K562 (cell line): ENCODE results near the gene ALG14. TPM values are rescaled to one million over a fixed set of nuclear protein-coding genes. Genes with fewer than 3 reads are reported as not detected.

Experiments used
- ATAC-seq: fragments of 200-7000 bp; cut with Tn5 transposase; 3 replicates; pipeline ENCODE4 v1.9.1; 2020; ENCODE audit warnings: moderate library complexity
- BruUV-seq: library from RNA; stranded (reverse); fragments of 400-500 nt; replicated peaks from 2 replicates; lab custom pipeline; 2021; lab: Mats Ljungman, UMichigan
- CTCF ChIA-PET: fragments of 300-600 bp; formaldehyde crosslinking; extraction: SDS; loops from one replicate; lab custom pipeline; 2021; ENCODE audit warnings: low intra/inter-chr PET ratio; lab: Yijun Ruan, JAX
- POLR2A ChIA-PET: fragments of 300-600, 350-650 bp; sonication (Branson Sonifier 250); formaldehyde crosslinking; extraction: SDS; loops from one replicate; lab custom pipeline; 2021; ENCODE audit warnings: antibody characterized with exemption, inconsistent platforms; lab: Yijun Ruan, JAX
- DNase-seq, 4 experiments: peaks; one replicate each; pipeline versions ENCODE4 v3.0.0 to v3.0.0-alpha.2; 2011 to 2018; ENCODE audit warnings: low spot score in 3 of 4, mixed read lengths in 3 of 4; ENCODE audit errors: extremely low read depth in 1 of 4
- FAIRE-seq: peaks from 2 replicates; lab custom pipeline; 2011; peaks lifted over from hg19 to GRCh38; lab: Jason Lieb, UNC
- H2AFZ ChIP-seq: 2 replicates; pipeline ENCODE4 v1.6.0; 2011; ENCODE audit warnings: low read depth, low read length, control low read depth, inconsistent platforms
- H3K27ac ChIP-seq: fragments of 200-600 bp; 3 replicates; pipeline ENCODE4 v1.8.0; 2011; ENCODE audit warnings: low read depth, mild to moderate bottlenecking, control low read depth, inconsistent platforms, low read length, moderate library complexity, mixed read lengths; ENCODE audit errors: extremely low read depth
- H3K27me3 ChIP-seq, 2 experiments: fragments of 300-600 bp in 1 of 2; 2 replicates in 1 of 2; 3 replicates in 1 of 2; pipeline versions ENCODE4 v1.6.0 to v1.8.0; 2011; ENCODE audit warnings: inconsistent platforms in 2 of 2, low read length in 2 of 2, mild to moderate bottlenecking in 1 of 2, mixed read lengths in 1 of 2, moderate library complexity in 1 of 2; ENCODE audit not compliant: control insufficient read depth in 2 of 2, insufficient read depth in 2 of 2
- H3K36me3 ChIP-seq: fragments of 300-600 bp; 3 replicates; pipeline ENCODE4 v1.8.0; 2011; ENCODE audit warnings: mild to moderate bottlenecking, low read length, inconsistent platforms; ENCODE audit not compliant: control insufficient read depth, insufficient read depth
- H3K4me1 ChIP-seq, 2 experiments: fragments of 200-600 bp in 1 of 2; replicated peaks in 1 of 2; 2 replicates in 1 of 2; 3 replicates in 1 of 2; pipeline versions ENCODE4 v1.5.1 to v1.8.0; 2011; ENCODE audit warnings: inconsistent platforms in 2 of 2, low read length in 2 of 2, mild to moderate bottlenecking in 1 of 2, mixed read lengths in 1 of 2, moderate library complexity in 1 of 2; ENCODE audit not compliant: control insufficient read depth in 2 of 2, insufficient read depth in 2 of 2
- H3K4me2 ChIP-seq: 2 replicates; pipeline ENCODE4 v1.6.1; 2011; ENCODE audit warnings: low read length, control low read depth, inconsistent platforms, mixed read lengths; ENCODE audit not compliant: insufficient read depth
- H3K4me3 ChIP-seq: fragments of 200-600 bp; sonication (generic), shearing (Covaris generic); 2 replicates; pipeline ENCODE4 v1.5.1; 2016; ENCODE audit warnings: control low read depth, inconsistent platforms
- H3K79me2 ChIP-seq: fragments of 200-600 bp; 3 replicates; pipeline ENCODE4 v1.8.0; 2011; ENCODE audit warnings: low read length, inconsistent platforms; ENCODE audit not compliant: control insufficient read depth, insufficient read depth
- H3K9ac ChIP-seq, 2 experiments: 2 replicates each; pipeline versions ENCODE4 v1.6.0 to v1.6.1; 2011; ENCODE audit warnings: low read depth in 2 of 2, low read length in 2 of 2, control low read depth in 1 of 2, inconsistent platforms in 1 of 2, mild to moderate bottlenecking in 1 of 2, mixed read lengths in 1 of 2; ENCODE audit not compliant: insufficient read depth in 1 of 2
- H3K9me1 ChIP-seq: one replicate; pipeline ENCODE4 v1.6.0; 2011; ENCODE audit warnings: inconsistent platforms, mild to moderate bottlenecking, low read length, moderate library complexity; ENCODE audit not compliant: control insufficient read depth, insufficient read depth
- H3K9me3 ChIP-seq: replicated peaks from 2 replicates; pipeline ENCODE4 v1.5.1; 2011; ENCODE audit warnings: low read depth, low read length, inconsistent platforms; ENCODE audit not compliant: control insufficient read depth, insufficient read depth
- H4K20me1 ChIP-seq: replicated peaks from 2 replicates; pipeline ENCODE4 v1.6.1; 2011; ENCODE audit warnings: low read length, inconsistent platforms, mixed read lengths; ENCODE audit not compliant: control insufficient read depth, insufficient read depth
- BCL6 ChIP-seq: fragments of 250-450 bp; sonication (Bioruptor Pico); IDR thresholded peaks from 2 replicates; pipeline ENCODE4 v1.4.0; 2020
- DDX20 ChIP-seq: fragments of 450-650 bp; IDR thresholded peaks from 2 replicates; pipeline ENCODE4 v1.6.1; 2016; ENCODE audit warnings: missing genetic modification characterization, low read depth, mild to moderate bottlenecking, missing compliant biosample characterization, moderate library complexity
- FOXJ2 ChIP-seq: fragments of 200-800 bp; sonication (Bioruptor generic); IDR thresholded peaks from 2 replicates; pipeline ENCODE4 v1.6.1; 2016; ENCODE audit warnings: missing genetic modification characterization, missing compliant biosample characterization
- NCOR1 ChIP-seq: fragments of 450-650 bp; IDR thresholded peaks from 2 replicates; pipeline ENCODE4 v1.6.1; 2016; ENCODE audit warnings: mild to moderate bottlenecking, moderate library complexity
- ZNF586 ChIP-seq: fragments of 450-650 bp; formaldehyde crosslinking; conservative IDR thresholded peaks from 2 replicates; pipeline ENCODE4 v1.4.0; 2020; ENCODE audit warnings: mild to moderate bottlenecking, moderate library complexity
- WGBS: fragments of 100-300 bp; shearing (Covaris generic); methylation state at CpG from one replicate; pipeline ENCODE4 v1.1.6; 2016; ENCODE audit warnings: low coverage, mixed read lengths; ENCODE audit not compliant: insufficient coverage; ENCODE audit errors: missing lambda C conversion rate; 5-methylcytosine and 5-hydroxymethylcytosine counted together
- in situ Hi-C: fragments of 300-500 bp; cut with MboI; formaldehyde crosslinking; loops from 4 replicates; pipeline ENCODE4 v1.15.0; 2018; ENCODE audit warnings: inconsistent platforms, mixed read lengths
- intact Hi-C: fragments of 100-400 bp; cut with micrococcal nuclease; formaldehyde crosslinking; loops from 2 replicates; pipeline ENCODE4 v1.14.2; 2022
- polyA plus RNA-seq, 8 experiments: library from polyadenylated mRNA; depleted of rRNA in 4 of 8; stranded (reverse) in 5 of 8; unstranded in 3 of 8; fragments of >200 nt; fragmentation: Nextera tagmentation in 2 of 8; fragmentation: Illumina TruSeq in 1 of 8; extraction: Ambion mirVana in 2 of 8; extraction: Trizol in 1 of 8; gene quantifications; 2 replicates each; pipeline versions ENCODE4 v1.2.1 to v1.2.3, GENCODE V29; 2011 to 2014; ENCODE audit warnings: inconsistent platforms in 1 of 8, missing spikeins in 1 of 8
- total RNA-seq, 7 experiments: library from RNA; depleted of rRNA in 6 of 7; stranded (reverse); fragments of >200 nt in 6 of 7; fragmentation: Illumina TruSeq in 2 of 7; extraction: Trizol in 2 of 7; gene quantifications; 2 replicates each; pipeline versions ENCODE4 v1.2.1 to v1.2.3, GENCODE V29; 2011 to 2021; ENCODE audit warnings: low replicate concordance in 1 of 7
- TF ChIP-seq, protein P1 (sequence below): fragments of 200-600 bp; sonication (generic); IDR thresholded peaks from one replicate; pipeline ENCODE4 v1.6.1; 2012; ENCODE audit warnings: mild to moderate bottlenecking, low read depth, low read length, inconsistent platforms

The ALG14 gene
- total and polyA plus RNA-seq, 9 of the 15 experiments (the other 6 are each of a cell fraction or from before 2014, with no cell fraction given) = 2.8 to 16.2 (median 4.9) TPM

- in situ Hi-C loops = no loop called here
- no peak for ATAC-seq
- TF ChIP-seq DDX20 (tag) = no peak
- TF ChIP-seq, protein P1, sequence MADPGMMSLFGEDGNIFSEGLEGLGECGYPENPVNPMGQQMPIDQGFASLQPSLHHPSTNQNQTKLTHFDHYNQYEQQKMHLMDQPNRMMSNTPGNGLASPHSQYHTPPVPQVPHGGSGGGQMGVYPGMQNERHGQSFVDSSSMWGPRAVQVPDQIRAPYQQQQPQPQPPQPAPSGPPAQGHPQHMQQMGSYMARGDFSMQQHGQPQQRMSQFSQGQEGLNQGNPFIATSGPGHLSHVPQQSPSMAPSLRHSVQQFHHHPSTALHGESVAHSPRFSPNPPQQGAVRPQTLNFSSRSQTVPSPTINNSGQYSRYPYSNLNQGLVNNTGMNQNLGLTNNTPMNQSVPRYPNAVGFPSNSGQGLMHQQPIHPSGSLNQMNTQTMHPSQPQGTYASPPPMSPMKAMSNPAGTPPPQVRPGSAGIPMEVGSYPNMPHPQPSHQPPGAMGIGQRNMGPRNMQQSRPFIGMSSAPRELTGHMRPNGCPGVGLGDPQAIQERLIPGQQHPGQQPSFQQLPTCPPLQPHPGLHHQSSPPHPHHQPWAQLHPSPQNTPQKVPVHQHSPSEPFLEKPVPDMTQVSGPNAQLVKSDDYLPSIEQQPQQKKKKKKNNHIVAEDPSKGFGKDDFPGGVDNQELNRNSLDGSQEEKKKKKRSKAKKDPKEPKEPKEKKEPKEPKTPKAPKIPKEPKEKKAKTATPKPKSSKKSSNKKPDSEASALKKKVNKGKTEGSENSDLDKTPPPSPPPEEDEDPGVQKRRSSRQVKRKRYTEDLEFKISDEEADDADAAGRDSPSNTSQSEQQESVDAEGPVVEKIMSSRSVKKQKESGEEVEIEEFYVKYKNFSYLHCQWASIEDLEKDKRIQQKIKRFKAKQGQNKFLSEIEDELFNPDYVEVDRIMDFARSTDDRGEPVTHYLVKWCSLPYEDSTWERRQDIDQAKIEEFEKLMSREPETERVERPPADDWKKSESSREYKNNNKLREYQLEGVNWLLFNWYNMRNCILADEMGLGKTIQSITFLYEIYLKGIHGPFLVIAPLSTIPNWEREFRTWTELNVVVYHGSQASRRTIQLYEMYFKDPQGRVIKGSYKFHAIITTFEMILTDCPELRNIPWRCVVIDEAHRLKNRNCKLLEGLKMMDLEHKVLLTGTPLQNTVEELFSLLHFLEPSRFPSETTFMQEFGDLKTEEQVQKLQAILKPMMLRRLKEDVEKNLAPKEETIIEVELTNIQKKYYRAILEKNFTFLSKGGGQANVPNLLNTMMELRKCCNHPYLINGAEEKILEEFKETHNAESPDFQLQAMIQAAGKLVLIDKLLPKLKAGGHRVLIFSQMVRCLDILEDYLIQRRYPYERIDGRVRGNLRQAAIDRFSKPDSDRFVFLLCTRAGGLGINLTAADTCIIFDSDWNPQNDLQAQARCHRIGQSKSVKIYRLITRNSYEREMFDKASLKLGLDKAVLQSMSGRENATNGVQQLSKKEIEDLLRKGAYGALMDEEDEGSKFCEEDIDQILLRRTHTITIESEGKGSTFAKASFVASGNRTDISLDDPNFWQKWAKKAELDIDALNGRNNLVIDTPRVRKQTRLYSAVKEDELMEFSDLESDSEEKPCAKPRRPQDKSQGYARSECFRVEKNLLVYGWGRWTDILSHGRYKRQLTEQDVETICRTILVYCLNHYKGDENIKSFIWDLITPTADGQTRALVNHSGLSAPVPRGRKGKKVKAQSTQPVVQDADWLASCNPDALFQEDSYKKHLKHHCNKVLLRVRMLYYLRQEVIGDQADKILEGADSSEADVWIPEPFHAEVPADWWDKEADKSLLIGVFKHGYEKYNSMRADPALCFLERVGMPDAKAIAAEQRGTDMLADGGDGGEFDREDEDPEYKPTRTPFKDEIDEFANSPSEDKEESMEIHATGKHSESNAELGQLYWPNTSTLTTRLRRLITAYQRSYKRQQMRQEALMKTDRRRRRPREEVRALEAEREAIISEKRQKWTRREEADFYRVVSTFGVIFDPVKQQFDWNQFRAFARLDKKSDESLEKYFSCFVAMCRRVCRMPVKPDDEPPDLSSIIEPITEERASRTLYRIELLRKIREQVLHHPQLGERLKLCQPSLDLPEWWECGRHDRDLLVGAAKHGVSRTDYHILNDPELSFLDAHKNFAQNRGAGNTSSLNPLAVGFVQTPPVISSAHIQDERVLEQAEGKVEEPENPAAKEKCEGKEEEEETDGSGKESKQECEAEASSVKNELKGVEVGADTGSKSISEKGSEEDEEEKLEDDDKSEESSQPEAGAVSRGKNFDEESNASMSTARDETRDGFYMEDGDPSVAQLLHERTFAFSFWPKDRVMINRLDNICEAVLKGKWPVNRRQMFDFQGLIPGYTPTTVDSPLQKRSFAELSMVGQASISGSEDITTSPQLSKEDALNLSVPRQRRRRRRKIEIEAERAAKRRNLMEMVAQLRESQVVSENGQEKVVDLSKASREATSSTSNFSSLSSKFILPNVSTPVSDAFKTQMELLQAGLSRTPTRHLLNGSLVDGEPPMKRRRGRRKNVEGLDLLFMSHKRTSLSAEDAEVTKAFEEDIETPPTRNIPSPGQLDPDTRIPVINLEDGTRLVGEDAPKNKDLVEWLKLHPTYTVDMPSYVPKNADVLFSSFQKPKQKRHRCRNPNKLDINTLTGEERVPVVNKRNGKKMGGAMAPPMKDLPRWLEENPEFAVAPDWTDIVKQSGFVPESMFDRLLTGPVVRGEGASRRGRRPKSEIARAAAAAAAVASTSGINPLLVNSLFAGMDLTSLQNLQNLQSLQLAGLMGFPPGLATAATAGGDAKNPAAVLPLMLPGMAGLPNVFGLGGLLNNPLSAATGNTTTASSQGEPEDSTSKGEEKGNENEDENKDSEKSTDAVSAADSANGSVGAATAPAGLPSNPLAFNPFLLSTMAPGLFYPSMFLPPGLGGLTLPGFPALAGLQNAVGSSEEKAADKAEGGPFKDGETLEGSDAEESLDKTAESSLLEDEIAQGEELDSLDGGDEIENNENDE = no peak
- TF ChIP-seq NCOR1 = no peak
- TF ChIP-seq FOXJ2 = no peak
- TF ChIP-seq BCL6 = no peak
- TF ChIP-seq ZNF586 (CRISPR knock-in tag) = no peak
- TF ChIP-seq, all 486 proteins: peak for 0
- no peak overlapping the region for H2AFZ ChIP-seq
- no peaks in the 10 kb centered on the region for H4K20me1 ChIP-seq
- DNase-seq (no peak), FAIRE-seq (no peak)
- no peaks in the 10 kb centered on the region; a peak in 1 of 5 replicates for H3K4me1 ChIP-seq
- CTCF ChIA-PET = no interaction called here
- H3K4me3 ChIP-seq = no peak overlapping the region
- no peaks in the 10 kb centered on the region for H3K79me2 ChIP-seq
- H3K9me1 ChIP-seq = no peaks in the 10 kb centered on the region
- POLR2A ChIA-PET = interaction anchor here (0.7 kb wide), 1 partner anchor 174 kb away, joined by 4 read pairs; no protein-coding TSS in a partner anchor
- H3K27ac ChIP-seq = no peak overlapping the region
- H3K4me2 ChIP-seq = no peak overlapping the region
- no peaks in the 10 kb centered on the region for H3K36me3 ChIP-seq
- BruUV-seq = no TSS peak
- peaks cover 0 to 10% of the 10 kb centered on the region in 2 experiments; a peak in 1 of 5 replicates for H3K27me3 ChIP-seq
- no peak overlapping the region for H3K9ac ChIP-seq
- intact Hi-C loops = no loop called here
- H3K9me3 ChIP-seq = no peaks in the 10 kb centered on the region
- no CpG with 5 or more reads among the region's 1 CpG for whole genome bisulfite sequencing
Measured at GRCh38 chr1:94989398-94989797, 83.4 kb downstream of the ALG14 start.
